Body of pancreas (tissue), 4 donors: Measurements from ENCODE around the gene VPS35L. TPM values are rescaled to one million over a fixed set of nuclear protein-coding genes. Genes with fewer than 3 reads are reported as not detected.

Source experiments
- ATAC-seq: fragments of 150-250 bp; one replicate; pipeline ENCODE4 v1.9.1; 2016
- DNase-seq, 4 donors: peaks; one replicate each; pipeline ENCODE4 v3.0.0-alpha.2; 2019
- H3K27ac ChIP-seq, 4 donors: fragments of 200-600 bp; sonication (generic); 1 replicate in 3 of 4; 2 replicates in 1 of 4; pipeline versions ENCODE4 v1.5.1 to v1.6.1; 2016 to 2019; ENCODE audit warnings: mild to moderate bottlenecking in 1 of 4, mixed read lengths in 1 of 4, moderate library complexity in 1 of 4
- H3K27me3 ChIP-seq, 2 donors: fragments of 200-600 bp; sonication (generic); one replicate each; pipeline ENCODE4 v1.6.0; 2016; ENCODE audit warnings: mild to moderate bottlenecking in 1 of 2
- H3K36me3 ChIP-seq, 2 donors: fragments of 200-600 bp; sonication (generic); replicated peaks in 1 of 2; 2 replicates each; pipeline ENCODE4 v1.5.1; 2016; ENCODE audit warnings: low read depth in 2 of 2; ENCODE audit not compliant: insufficient read depth in 1 of 2
- H3K4me1 ChIP-seq: fragments of 200-600 bp; sonication (generic); one replicate; pipeline ENCODE4 v1.6.0; 2016
- H3K4me3 ChIP-seq, 2 donors: fragments of 200-600 bp; sonication (generic); 1 replicate in 1 of 2; 2 replicates in 1 of 2; pipeline ENCODE4 v1.5.1; 2016 to 2019
- H3K9me3 ChIP-seq, 3 donors: fragments of 200-600 bp; sonication (generic); 1 replicate in 2 of 3; 2 replicates in 1 of 3; pipeline ENCODE4 v1.5.1; 2016
- CTCF ChIP-seq, 7 experiments: fragments of 450-650 bp in 4 of 7; fragments of 200-600 bp in 3 of 7; sonication (generic) in 3 of 7; IDR thresholded peaks; one replicate each; pipeline ENCODE4 v1.5.1; 2016 to 2019; ENCODE audit warnings: antibody characterized with exemption in 7 of 7
- POLR2A ChIP-seq, 3 donors: fragments of 450-650 bp; IDR thresholded peaks; one replicate each; pipeline ENCODE4 v1.6.1; 2016; ENCODE audit warnings: antibody characterized with exemption in 3 of 3, mild to moderate bottlenecking in 2 of 3
- WGBS, 2 donors: methylation state at CpG; one replicate each; pipeline ENCODE4 v1.1.5; 2017; 5-methylcytosine and 5-hydroxymethylcytosine counted together
- intact Hi-C: fragments of 100-400 bp; cut with DNase I; formaldehyde crosslinking; loops from one replicate; pipeline ENCODE4 v1.15.1; 2023
- total RNA-seq, 2 donors: library from RNA; depleted of rRNA; stranded (reverse); fragments of >200 nt; gene quantifications; one replicate each; pipeline ENCODE4 v1.1.0, GENCODE V29; 2016

Gene VPS35L
- total RNA-seq, 2 donors from 2014 or later = 25.4 to 31.6 TPM

GRCh38 chr16:19527161-19527560 is 28.3 kb upstream of the VPS35L start:
- Histone ChIP-seq H3K4me3 (no peak overlapping the region), H3K27ac (no peak overlapping the region), H3K4me1 (peaks cover 22% of the 10 kb centered on the region), H3K36me3 (no peaks in the 10 kb centered on the region), H3K27me3 (no peaks in the 10 kb centered on the region), H3K9me3 (no peaks in the 10 kb centered on the region)
- intact Hi-C loops = no loop called here
- 77% methylated on average over 1 of the region's 1 CpG for WGBS, 2 donors
- TF ChIP-seq POLR2A (IDR thresholded peaks at IDR 0.05) (no peak), CTCF (IDR thresholded peaks at IDR 0.05) (no peak)
- ATAC-seq = no peak
- DNase-seq = no peak

GRCh38 chr16:19528666-19529065 is 26.8 kb upstream of the VPS35L start:
- Histone ChIP-seq H3K4me3 (no peak overlapping the region), H3K36me3 (peaks cover 0 to 1% of the 10 kb centered on the region in 2 donors), H3K4me1 (peaks cover 15% of the 10 kb centered on the region), H3K27ac (no peak overlapping the region), H3K9me3 (no peaks in the 10 kb centered on the region), H3K27me3 (no peaks in the 10 kb centered on the region)
- ATAC-seq (no peak), DNase-seq (no peak)
- intact Hi-C loops = no loop called here
- 92 to 93% methylated on average over 3 of the region's 3 CpGs for WGBS, 2 donors
- TF ChIP-seq POLR2A (IDR thresholded peaks at IDR 0.05) (no peak), CTCF (IDR thresholded peaks at IDR 0.05) (no peak)

- Histone ChIP-seq H3K36me3 (peaks cover 0 to 9% of the 10 kb centered on the region in 2 donors), H3K27me3 (no peaks in the 10 kb centered on the region), H3K9me3 (no peaks in the 10 kb centered on the region), H3K4me1 (no peaks in the 10 kb centered on the region), H3K27ac (no peak overlapping the region), H3K4me3 (no peak overlapping the region)
- DNase-seq (no peak), ATAC-seq (no peak)
- 62 to 91% methylated on average over 1 of the region's 1 CpG for WGBS, 2 donors
- TF ChIP-seq POLR2A (IDR thresholded peaks at IDR 0.05) (no peak), CTCF (IDR thresholded peaks at IDR 0.05) (no peak)
- intact Hi-C loops = no loop called here
Observed at GRCh38 chr16:19532601-19533000, 22.9 kb upstream of the VPS35L start.

GRCh38 chr16:19540241-19540970 is 15.1 kb upstream of the VPS35L start:
- H3K4me1 ChIP-seq = peaks cover 9% of the 10 kb centered on the region
- ATAC-seq = no peak
- intact Hi-C loops = no loop called here
- no peak overlapping the region for H3K27ac ChIP-seq
- H3K36me3 ChIP-seq = peaks cover 0 to 14% of the 10 kb centered on the region in 2 donors
- TF ChIP-seq POLR2A (IDR thresholded peaks at IDR 0.05) = no peak
- no peak for TF ChIP-seq CTCF (IDR thresholded peaks at IDR 0.05)
- no peak overlapping the region for H3K4me3 ChIP-seq
- no peak for DNase-seq
- WGBS, 2 donors = 95% methylated on average over 6 of the region's 6 CpGs
- no peaks in the 10 kb centered on the region for H3K27me3 ChIP-seq
- H3K9me3 ChIP-seq = no peaks in the 10 kb centered on the region
